Measurements from ENCODE around the gene CACNA2D3.

DNA sequence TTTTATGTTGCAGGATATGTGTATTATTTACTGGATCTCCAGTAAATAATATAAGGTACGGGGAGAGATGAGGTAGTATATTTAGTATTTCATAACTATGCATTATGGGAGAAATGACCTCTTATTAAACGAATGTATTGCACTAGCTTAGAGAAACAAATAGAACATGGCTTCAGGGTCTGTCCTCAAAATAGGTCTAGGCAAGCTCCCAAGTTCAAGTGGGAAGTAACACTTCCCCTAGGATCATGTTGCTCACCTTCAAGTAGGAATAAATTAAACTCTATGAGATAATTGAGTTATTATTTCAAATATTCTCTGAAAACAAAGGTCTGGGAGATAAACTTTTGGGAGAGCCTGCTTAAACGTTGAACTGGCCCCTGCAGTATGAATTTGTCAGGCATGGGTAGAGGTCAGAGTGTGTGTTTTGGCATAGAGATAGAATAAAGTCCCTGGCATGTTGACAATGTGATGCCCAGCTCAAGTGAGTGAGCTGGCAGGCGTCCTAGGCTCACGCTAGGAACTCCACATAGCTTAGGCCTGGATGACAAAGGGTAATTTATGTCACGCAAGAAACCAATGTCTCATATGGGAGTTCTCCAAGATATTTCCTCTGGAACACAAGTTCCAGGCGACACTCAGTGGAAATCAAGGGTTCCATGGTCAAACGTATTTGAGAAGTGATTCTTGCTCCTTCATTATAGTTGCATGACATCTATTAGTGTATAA is 236.8 kb downstream of the CACNA2D3 start:
- no peak for TF ChIP-seq HDGF (IDR thresholded peaks at IDR 0.05; ENCODE audit: borderline replicate concordance)
- TF ChIP-seq ARNT (IDR thresholded peaks at IDR 0.05) = no peak
- no peak for TF ChIP-seq FOXM1 (IDR thresholded peaks at IDR 0.05; ENCODE audit: borderline replicate concordance)
- no peak for TF ChIP-seq FOXA1 (IDR thresholded peaks at IDR 0.05)
- no peak for TF ChIP-seq PKNOX1 (IDR thresholded peaks at IDR 0.05)
- no peak for TF ChIP-seq ZNF384 (IDR thresholded peaks at IDR 0.05)
- no peak for TF ChIP-seq L3MBTL2 (conservative IDR thresholded peaks at IDR 0.05)
- TF ChIP-seq BHLHE40 (IDR thresholded peaks at IDR 0.05; ENCODE audit: borderline replicate concordance) = no peak
- TF ChIP-seq TARDBP (IDR thresholded peaks at IDR 0.05) = no peak
- TF ChIP-seq FOXK2 (IDR thresholded peaks at IDR 0.05) = no peak
- TF ChIP-seq SUZ12 (IDR thresholded peaks at IDR 0.05) = no peak
- no peak for TF ChIP-seq NFRKB (IDR thresholded peaks at IDR 0.05)

Data from HEK293T (cell line).